Measurements from ENCODE around the gene NFKBIA.
A peak's percentile ranks its signal among the peaks of the same experiment; 100 is the strongest.
"Not testable (repeated sequence)": the region's sequence is repeated elsewhere in the genome, so short reads cannot be mapped to it uniquely, and the experiment has no call there.

The NFKBIA gene

DNA sequence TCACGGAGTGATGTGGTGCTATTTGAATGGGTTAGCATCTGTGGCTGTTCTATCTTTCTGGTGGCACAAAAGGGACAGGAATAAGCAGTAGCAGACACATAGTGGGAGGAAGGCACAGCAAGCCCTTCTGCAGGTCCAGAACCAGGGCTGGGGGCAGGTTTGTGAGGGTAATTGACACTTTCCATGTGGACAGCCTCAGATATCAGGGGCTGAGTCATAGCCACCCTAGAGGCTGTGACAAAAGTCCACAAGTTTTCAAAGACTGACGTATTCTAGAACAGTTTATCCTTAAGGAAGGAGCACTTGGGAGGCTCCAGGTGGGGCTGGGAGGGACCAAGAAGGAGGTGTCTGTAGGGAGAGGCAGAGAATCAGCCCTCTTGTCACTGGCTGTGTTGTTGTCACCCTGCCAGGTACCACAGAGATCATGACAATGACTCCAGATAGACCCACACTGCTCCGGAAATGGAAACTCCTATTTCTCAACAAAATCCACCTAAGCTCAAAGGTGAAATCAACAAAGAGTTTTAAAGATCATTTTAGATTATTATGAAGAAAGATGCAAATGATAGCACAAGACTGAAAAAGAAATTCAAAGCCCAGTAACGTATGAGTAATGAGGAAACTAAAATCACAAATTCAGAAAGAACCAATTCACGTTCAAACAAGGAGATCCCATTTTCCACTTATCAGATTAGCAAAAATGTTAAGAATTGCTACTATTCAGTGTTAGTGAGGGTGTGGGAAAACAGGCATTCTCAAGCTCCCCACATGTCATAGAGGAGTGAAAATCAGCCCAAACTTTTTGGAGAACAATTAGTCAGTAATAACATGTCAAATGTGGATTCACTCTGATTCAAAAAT, 48.3 kb downstream of the NFKBIA start:
- Histone ChIP-seq H3K27me3 (ENCODE audit: insufficient read depth, poor library complexity, severe bottlenecking) (no peaks in the 10 kb centered on the region), H3K27ac (replicated peaks) (no peak overlapping the region), H3K4me3 (replicated peaks; ENCODE audit: insufficient read depth, low read length) (no peak overlapping the region)
- TF ChIP-seq GABPA (IDR thresholded peaks at IDR 0.05; ENCODE audit: low read depth) = no peak
- TF ChIP-seq POLR2AphosphoS5 (IDR thresholded peaks at IDR 0.05; ENCODE audit: low read depth) = no peak
- no peak for DNase-seq (ENCODE audit: low read depth in 1 of 2, low spot score in 1 of 2)

DNA sequence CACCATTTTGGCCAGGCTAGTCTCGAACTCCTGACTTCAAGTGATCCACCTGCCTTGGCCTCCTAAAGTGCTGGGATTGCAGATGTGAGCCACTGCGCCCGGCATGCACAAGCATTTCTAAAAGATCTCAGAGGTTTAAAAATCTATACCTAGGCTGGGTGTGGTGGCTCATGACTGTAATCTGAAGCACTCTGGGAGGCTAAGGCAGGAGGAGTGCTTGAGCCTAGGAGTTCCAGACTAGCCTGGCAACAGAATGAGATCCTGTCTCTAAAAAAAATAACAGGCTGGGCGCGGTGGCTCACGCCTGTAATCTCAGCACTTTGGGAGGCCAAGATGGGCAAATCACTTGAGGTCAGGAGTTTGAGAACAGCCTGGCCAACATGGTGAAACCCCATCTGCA, 49.3 kb downstream of the NFKBIA start:
- H3K27me3 ChIP-seq (ENCODE audit: insufficient read depth, poor library complexity, severe bottlenecking); H3K27ac ChIP-seq (replicated peaks); DNase-seq (ENCODE audit: low read depth in 1 of 2, low spot score in 1 of 2); H3K4me3 ChIP-seq (replicated peaks; ENCODE audit: insufficient read depth, low read length): not testable (repeated sequence)

DNA sequence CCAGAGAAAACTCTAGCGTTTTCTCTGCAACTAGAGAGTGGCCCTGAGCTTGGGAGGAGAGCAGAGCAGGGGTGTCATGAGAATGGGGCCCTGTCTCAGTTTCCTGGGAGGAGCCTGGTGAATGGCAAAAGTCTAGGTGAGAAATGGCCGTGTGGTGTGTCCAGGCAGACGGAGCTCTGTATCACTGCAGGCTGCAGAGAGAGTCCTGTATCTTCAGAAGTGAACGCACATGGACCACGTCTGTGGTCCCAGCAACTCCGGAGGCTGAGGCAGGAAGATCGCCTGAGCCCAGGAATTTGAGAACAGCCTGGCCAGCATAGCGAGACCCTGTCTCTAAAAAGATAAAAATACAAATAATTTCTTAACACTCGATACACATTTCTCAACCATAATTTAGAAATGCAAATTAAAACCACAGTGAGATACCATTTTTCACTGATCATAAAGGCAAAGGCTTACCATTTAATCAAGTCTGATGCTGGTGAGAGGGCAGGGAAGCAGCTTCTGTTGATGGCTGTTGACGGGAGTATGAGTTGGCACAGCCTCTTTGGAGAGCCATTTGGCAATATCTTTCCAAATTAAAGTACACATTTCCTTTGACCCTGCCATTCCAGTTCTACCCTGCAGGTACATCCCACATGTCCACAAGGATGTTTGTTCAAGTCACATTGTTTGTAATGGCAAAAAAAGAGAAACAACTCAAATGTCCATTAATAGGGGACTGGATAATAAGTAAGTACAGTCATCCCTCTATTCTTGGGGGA, 51.0 kb downstream of the NFKBIA start:
- no peak for DNase-seq (ENCODE audit: low read depth in 1 of 2, low spot score in 1 of 2)
- Histone ChIP-seq H3K27ac (replicated peaks) (peak overlapping the region; percentile 36; the same call in 1 of the 2 replicates), H3K4me3 (replicated peaks; ENCODE audit: insufficient read depth, low read length) (no peak overlapping the region), H3K27me3 (ENCODE audit: insufficient read depth, poor library complexity, severe bottlenecking) (no peaks in the 10 kb centered on the region)
- TF ChIP-seq GABPA (IDR thresholded peaks at IDR 0.05; ENCODE audit: low read depth) (no peak), SPI1 (IDR thresholded peaks at IDR 0.05; ENCODE audit: borderline replicate concordance, low read depth) (no peak), POLR2AphosphoS5 (IDR thresholded peaks at IDR 0.05; ENCODE audit: low read depth) (no peak)
- TF ChIP-seq, protein P1, sequence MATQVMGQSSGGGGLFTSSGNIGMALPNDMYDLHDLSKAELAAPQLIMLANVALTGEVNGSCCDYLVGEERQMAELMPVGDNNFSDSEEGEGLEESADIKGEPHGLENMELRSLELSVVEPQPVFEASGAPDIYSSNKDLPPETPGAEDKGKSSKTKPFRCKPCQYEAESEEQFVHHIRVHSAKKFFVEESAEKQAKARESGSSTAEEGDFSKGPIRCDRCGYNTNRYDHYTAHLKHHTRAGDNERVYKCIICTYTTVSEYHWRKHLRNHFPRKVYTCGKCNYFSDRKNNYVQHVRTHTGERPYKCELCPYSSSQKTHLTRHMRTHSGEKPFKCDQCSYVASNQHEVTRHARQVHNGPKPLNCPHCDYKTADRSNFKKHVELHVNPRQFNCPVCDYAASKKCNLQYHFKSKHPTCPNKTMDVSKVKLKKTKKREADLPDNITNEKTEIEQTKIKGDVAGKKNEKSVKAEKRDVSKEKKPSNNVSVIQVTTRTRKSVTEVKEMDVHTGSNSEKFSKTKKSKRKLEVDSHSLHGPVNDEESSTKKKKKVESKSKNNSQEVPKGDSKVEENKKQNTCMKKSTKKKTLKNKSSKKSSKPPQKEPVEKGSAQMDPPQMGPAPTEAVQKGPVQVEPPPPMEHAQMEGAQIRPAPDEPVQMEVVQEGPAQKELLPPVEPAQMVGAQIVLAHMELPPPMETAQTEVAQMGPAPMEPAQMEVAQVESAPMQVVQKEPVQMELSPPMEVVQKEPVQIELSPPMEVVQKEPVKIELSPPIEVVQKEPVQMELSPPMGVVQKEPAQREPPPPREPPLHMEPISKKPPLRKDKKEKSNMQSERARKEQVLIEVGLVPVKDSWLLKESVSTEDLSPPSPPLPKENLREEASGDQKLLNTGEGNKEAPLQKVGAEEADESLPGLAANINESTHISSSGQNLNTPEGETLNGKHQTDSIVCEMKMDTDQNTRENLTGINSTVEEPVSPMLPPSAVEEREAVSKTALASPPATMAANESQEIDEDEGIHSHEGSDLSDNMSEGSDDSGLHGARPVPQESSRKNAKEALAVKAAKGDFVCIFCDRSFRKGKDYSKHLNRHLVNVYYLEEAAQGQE (IDR thresholded peaks at IDR 0.05; ENCODE audit: insufficient replicate concordance, low read depth) = no peak
- TF ChIP-seq, protein P2, sequence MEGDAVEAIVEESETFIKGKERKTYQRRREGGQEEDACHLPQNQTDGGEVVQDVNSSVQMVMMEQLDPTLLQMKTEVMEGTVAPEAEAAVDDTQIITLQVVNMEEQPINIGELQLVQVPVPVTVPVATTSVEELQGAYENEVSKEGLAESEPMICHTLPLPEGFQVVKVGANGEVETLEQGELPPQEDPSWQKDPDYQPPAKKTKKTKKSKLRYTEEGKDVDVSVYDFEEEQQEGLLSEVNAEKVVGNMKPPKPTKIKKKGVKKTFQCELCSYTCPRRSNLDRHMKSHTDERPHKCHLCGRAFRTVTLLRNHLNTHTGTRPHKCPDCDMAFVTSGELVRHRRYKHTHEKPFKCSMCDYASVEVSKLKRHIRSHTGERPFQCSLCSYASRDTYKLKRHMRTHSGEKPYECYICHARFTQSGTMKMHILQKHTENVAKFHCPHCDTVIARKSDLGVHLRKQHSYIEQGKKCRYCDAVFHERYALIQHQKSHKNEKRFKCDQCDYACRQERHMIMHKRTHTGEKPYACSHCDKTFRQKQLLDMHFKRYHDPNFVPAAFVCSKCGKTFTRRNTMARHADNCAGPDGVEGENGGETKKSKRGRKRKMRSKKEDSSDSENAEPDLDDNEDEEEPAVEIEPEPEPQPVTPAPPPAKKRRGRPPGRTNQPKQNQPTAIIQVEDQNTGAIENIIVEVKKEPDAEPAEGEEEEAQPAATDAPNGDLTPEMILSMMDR (IDR thresholded peaks at IDR 0.05; ENCODE audit: insufficient read depth, low read length) = no peak

DNA sequence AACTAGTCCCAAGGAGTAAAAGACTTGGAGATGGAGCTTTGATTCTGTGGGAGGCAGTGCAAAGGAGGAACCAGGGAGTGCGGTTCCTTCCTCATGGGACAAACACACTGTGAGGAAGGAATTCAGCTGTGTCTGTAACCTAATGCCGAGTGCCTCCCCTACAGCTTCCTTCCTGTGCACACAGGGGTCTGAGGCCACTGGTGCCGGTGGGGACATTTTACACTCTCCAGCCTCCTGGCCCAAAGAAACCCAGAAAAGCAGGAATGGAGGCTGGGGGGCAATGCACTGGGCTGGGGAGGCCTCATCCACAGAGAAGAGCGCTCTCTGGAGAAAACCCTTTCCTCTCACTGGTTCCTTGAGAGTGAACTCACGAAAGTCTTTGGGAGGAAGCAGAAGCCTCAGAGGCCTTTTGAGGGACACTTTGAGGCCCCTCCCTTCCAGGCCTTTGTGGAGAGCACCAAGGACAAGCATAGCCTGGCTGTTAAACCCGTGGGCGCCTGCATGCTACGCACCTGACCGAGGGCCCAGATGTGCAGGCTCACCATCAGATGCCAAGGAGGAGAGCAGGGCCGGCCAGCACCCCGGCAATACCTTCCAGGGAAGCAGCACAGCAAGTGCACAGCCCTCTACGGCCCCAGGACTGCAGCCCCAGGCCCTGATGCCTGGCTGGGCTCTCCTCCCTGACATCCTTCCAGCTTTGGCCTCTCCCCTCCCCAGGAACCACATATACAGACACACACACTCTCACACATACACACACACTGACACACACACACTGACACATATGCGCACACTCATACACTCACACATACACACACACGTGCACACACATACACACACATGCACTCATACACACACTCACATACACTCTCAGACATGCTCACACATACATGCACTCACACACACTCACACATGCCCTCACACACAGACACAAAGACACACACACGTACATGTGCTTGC, 52.0 kb downstream of the NFKBIA start:
- DNase-seq (ENCODE audit: low read depth in 1 of 2, low spot score in 1 of 2) = peak in 1 of 2 experiments; percentile 52
- peak overlapping the region; percentile 36 for H3K27ac ChIP-seq (replicated peaks)
- no peak overlapping the region for H3K4me3 ChIP-seq (replicated peaks; ENCODE audit: insufficient read depth, low read length)

More for the DNA sequence above, 52.0 kb downstream of the NFKBIA start:
- H3K27me3 ChIP-seq (ENCODE audit: insufficient read depth, poor library complexity, severe bottlenecking) = no peaks in the 10 kb centered on the region
- TF ChIP-seq SPI1 (IDR thresholded peaks at IDR 0.05; ENCODE audit: borderline replicate concordance, low read depth) = peak; percentile 32; the same call in 1 of the 2 replicates
- no peak for TF ChIP-seq POLR2AphosphoS5 (IDR thresholded peaks at IDR 0.05; ENCODE audit: low read depth)
- TF ChIP-seq, protein P2 (IDR thresholded peaks at IDR 0.05; ENCODE audit: insufficient read depth, low read length) = no peak
- TF ChIP-seq GABPA (IDR thresholded peaks at IDR 0.05; ENCODE audit: low read depth) = no peak
- TF ChIP-seq, protein P1 (IDR thresholded peaks at IDR 0.05; ENCODE audit: insufficient replicate concordance, low read depth) = no peak

Data from HL-60 (cell line).